HepG2 (cell line): ENCODE data around the gene SLC45A3. TPM values are rescaled to one million over a fixed set of nuclear protein-coding genes. Genes with fewer than 3 reads are reported as not detected.

Experiments used
- ATAC-seq: fragments of 200-7000 bp; cut with Tn5 transposase; 3 replicates; pipeline ENCODE4 v1.9.1; 2020; ENCODE audit warnings: mild to moderate bottlenecking, moderate library complexity
- BruUV-seq: library from RNA; stranded (reverse); fragments of 400-500 nt; replicated peaks from 2 replicates; lab custom pipeline; 2021; lab: Mats Ljungman, UMichigan
- CTCF ChIA-PET: fragments of 300-600 bp; formaldehyde crosslinking; extraction: SDS; loops from one replicate; lab custom pipeline; 2021; ENCODE audit warnings: low total read pairs, inconsistent platforms, low intra/inter-chr PET ratio; lab: Yijun Ruan, JAX
- POLR2A ChIA-PET: fragments of 350-600 bp; sonication (Branson Sonifier 250); formaldehyde crosslinking; loops from one replicate; lab custom pipeline; 2020; ENCODE audit warnings: antibody characterized with exemption, inconsistent platforms; lab: Yijun Ruan, JAX
- DNase-seq: peaks from one replicate; pipeline ENCODE4 v3.0.0-alpha.2; 2015; ENCODE audit warnings: low spot score
- FAIRE-seq: peaks from 3 replicates; lab custom pipeline; 2011; peaks lifted over from hg19 to GRCh38; lab: Jason Lieb, UNC
- H2AFZ ChIP-seq: one replicate; pipeline ENCODE4 v1.6.1; 2011; ENCODE audit warnings: low read length, inconsistent platforms
- H3K27ac ChIP-seq: fragments of 300-600 bp; 3 replicates; pipeline ENCODE4 v1.8.0; 2011; ENCODE audit warnings: mixed run types, mild to moderate bottlenecking, mixed read lengths, low read length, inconsistent platforms; ENCODE audit not compliant: insufficient read depth; ENCODE audit errors: extremely low read length
- H3K27me3 ChIP-seq, 2 experiments: fragments of 200-600 bp in 1 of 2; 2 replicates in 1 of 2; 3 replicates in 1 of 2; pipeline versions ENCODE4 v1.6.0 to v1.8.0; 2011; ENCODE audit warnings: low read length in 2 of 2, mild to moderate bottlenecking in 2 of 2, moderate library complexity in 2 of 2, inconsistent platforms in 1 of 2; ENCODE audit not compliant: insufficient read depth in 2 of 2, control insufficient read depth in 1 of 2
- H3K36me3 ChIP-seq, 2 experiments: fragments of 200-600 bp in 1 of 2; replicated peaks in 1 of 2; 2 replicates in 1 of 2; 3 replicates in 1 of 2; pipeline versions ENCODE4 v1.5.1 to v1.8.0; 2011; ENCODE audit warnings: low read length in 2 of 2, inconsistent platforms in 1 of 2; ENCODE audit not compliant: insufficient read depth in 2 of 2, control insufficient read depth in 1 of 2
- H3K4me1 ChIP-seq: 2 replicates; pipeline ENCODE4 v1.5.1; 2012; ENCODE audit warnings: low read length, inconsistent platforms; ENCODE audit not compliant: insufficient read depth
- H3K4me2 ChIP-seq: 2 replicates; pipeline ENCODE4 v1.6.0; 2011; ENCODE audit warnings: low read depth, low read length, inconsistent platforms
- H3K4me3 ChIP-seq, 3 experiments: fragments of 200-600 bp in 1 of 3; sonication (generic), shearing (Covaris generic) in 1 of 3; replicated peaks in 1 of 3; 2 replicates each; pipeline ENCODE4 v1.5.1; 2011 to 2016; ENCODE audit warnings: low read length in 3 of 3, inconsistent platforms in 2 of 3, low read depth in 2 of 3, mild to moderate bottlenecking in 2 of 3, control low read depth in 1 of 3, mixed read lengths in 1 of 3; ENCODE audit not compliant: insufficient read depth in 1 of 3
- H3K79me2 ChIP-seq: one replicate; pipeline ENCODE4 v1.6.1; 2011; ENCODE audit warnings: low read length, inconsistent platforms; ENCODE audit not compliant: insufficient read depth
- H3K9ac ChIP-seq: 2 replicates; pipeline ENCODE4 v1.6.0; 2011; ENCODE audit warnings: mild to moderate bottlenecking, low read depth, low read length, inconsistent platforms; ENCODE audit not compliant: insufficient read depth
- H3K9me3 ChIP-seq: 2 replicates; pipeline ENCODE4 v1.5.1; 2012; ENCODE audit warnings: mild to moderate bottlenecking, low read length
- H4K20me1 ChIP-seq: 2 replicates; pipeline ENCODE4 v1.6.0; 2011; ENCODE audit warnings: inconsistent platforms, mild to moderate bottlenecking, low read length, moderate library complexity; ENCODE audit not compliant: insufficient read depth
- BCL6 ChIP-seq: IDR thresholded peaks from 2 replicates; pipeline ENCODE4 v1.6.1; 2016; ENCODE audit warnings: missing genetic modification reagents, missing compliant biosample characterization
- EP300 ChIP-seq, 3 experiments: sonication (generic) in 1 of 3; formaldehyde crosslinking in 1 of 3; IDR thresholded peaks; 2 replicates each; pipeline versions ENCODE4 v1.5.1 to v1.6.1; 2011 to 2020; ENCODE audit warnings: low read depth in 2 of 3, low read length in 2 of 3, borderline replicate concordance in 1 of 3, improper control_type of control experiment in 1 of 3, mild to moderate bottlenecking in 1 of 3, missing genetic modification reagents in 1 of 3, moderate library complexity in 1 of 3
- HNRNPLL ChIP-seq: fragments of 200-400 bp; formaldehyde crosslinking; IDR thresholded peaks from 2 replicates; pipeline ENCODE4 v1.6.1; 2017; ENCODE audit warnings: mild to moderate bottlenecking, low read depth, low read length; ENCODE audit not compliant: poor library complexity, severe bottlenecking
- PHF8 ChIP-seq: sonication (generic); formaldehyde crosslinking; IDR thresholded peaks from 2 replicates; pipeline ENCODE4 v1.5.0; 2020; ENCODE audit warnings: missing genetic modification reagents
- ZBTB7A ChIP-seq: sonication (generic); formaldehyde crosslinking; IDR thresholded peaks from 2 replicates; pipeline ENCODE4 v1.8.0; 2022; ENCODE audit warnings: mild to moderate bottlenecking, missing genetic modification reagents
- ZFP90 ChIP-seq: sonication (generic); formaldehyde crosslinking; IDR thresholded peaks from 2 replicates; pipeline ENCODE4 v1.8.0; 2022; ENCODE audit warnings: missing genetic modification reagents, mild to moderate bottlenecking, inconsistent platforms, borderline replicate concordance
- ZNF253 ChIP-seq: sonication (generic); formaldehyde crosslinking; IDR thresholded peaks from 2 replicates; pipeline ENCODE4 v1.8.0; 2022; ENCODE audit warnings: mild to moderate bottlenecking, missing genetic modification reagents, borderline replicate concordance
- ZNF678 ChIP-seq: sonication (generic); formaldehyde crosslinking; IDR thresholded peaks from 2 replicates; pipeline ENCODE4 v1.4.0; 2020; ENCODE audit warnings: mild to moderate bottlenecking, missing genetic modification reagents
- WGBS: methylation state at CpG from one replicate; pipeline ENCODE4 v1.1.6; 2017; ENCODE audit warnings: low lambda C conversion rate; 5-methylcytosine and 5-hydroxymethylcytosine counted together
- in situ Hi-C: cut with HindIII; loops from 2 replicates; pipeline ENCODE4 v1.10.0; 2017; ENCODE audit warnings: low pct_unique_long_range_greater_than_20kb; ENCODE audit not compliant: extremely low pct_ligation_motif_present
- intact Hi-C: fragments of 100-400 bp; cut with micrococcal nuclease; formaldehyde crosslinking; loops from one replicate; pipeline ENCODE4 v1.10.0; 2022; ENCODE audit not compliant: unreplicated experiment
- polyA plus RNA-seq, 8 experiments: library from polyadenylated mRNA; depleted of rRNA in 3 of 8; stranded (reverse) in 7 of 8; unstranded in 1 of 8; fragments of >200 nt; fragmentation: Illumina TruSeq in 4 of 8; extraction: Trizol in 4 of 8; gene quantifications; 2 replicates each; pipeline versions ENCODE4 v1.2.1 to v1.2.3, GENCODE V29; 2011 to 2016; ENCODE audit warnings: low read depth in 4 of 8, missing spikeins in 1 of 8, mixed read lengths in 1 of 8; ENCODE audit not compliant: insufficient read depth in 1 of 8
- total RNA-seq, 5 experiments: library from RNA; depleted of rRNA; stranded (reverse); fragments of >200 nt; fragmentation: Illumina TruSeq; extraction: Trizol; gene quantifications; 2 replicates each; pipeline ENCODE4 v1.2.3, GENCODE V29; 2016; ENCODE audit warnings: low read depth in 1 of 5
- TF ChIP-seq, protein P1 (sequence below): sonication (generic); formaldehyde crosslinking; IDR thresholded peaks from 2 replicates; pipeline ENCODE4 v1.4.0; 2020; ENCODE audit warnings: missing genetic modification reagents
- TF ChIP-seq, protein P2 (sequence below): sonication (generic); formaldehyde crosslinking; IDR thresholded peaks from 2 replicates; pipeline ENCODE4 v1.4.0; 2020; ENCODE audit warnings: low read depth, missing genetic modification reagents

SLC45A3 gene
- total and polyA plus RNA-seq, 2 of the 13 experiments (the other 11 are each of a cell fraction or from before 2014, with no cell fraction given): 3.4 to 4.1 TPM

DNA sequence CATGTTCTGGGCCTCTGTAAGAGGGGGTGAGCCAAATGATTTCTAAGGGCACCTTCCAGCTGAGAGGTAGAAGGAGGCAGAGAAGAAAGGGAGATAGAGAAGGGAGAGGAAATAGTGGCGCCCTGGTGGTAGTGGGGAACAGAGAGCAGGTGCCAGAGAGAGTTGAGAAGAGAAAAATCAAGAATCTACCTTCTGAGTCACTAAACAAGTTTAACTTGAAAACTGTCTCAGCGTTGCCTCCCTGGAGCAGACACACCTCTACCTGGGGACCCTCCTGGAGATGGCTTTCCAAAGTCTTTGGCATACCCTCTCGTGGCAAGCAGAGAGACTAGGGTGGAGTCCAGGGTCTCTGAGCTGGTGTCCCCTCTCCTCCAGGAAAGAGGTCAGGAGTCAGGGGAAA, 1.1 kb upstream of the SLC45A3 start:
- H3K4me3 ChIP-seq: peak overlapping the region in 1 of 3 experiments; percentile 12; a peak in 1 of 6 replicates
- DNase-seq (no peak), FAIRE-seq (no peak), ATAC-seq (no peak)
- in situ Hi-C loops: no loop called here
- no peaks in the 10 kb centered on the region for H3K79me2 ChIP-seq
- H2AFZ ChIP-seq: no peak overlapping the region
- TF ChIP-seq ZBTB7A (0 out of 2 replicates have a peak, but pooled peaks have one; percentile 26), PHF8 (no peak)
- no TSS peak for BruUV-seq
- intact Hi-C loops: no loop called here
- no peak overlapping the region for H3K27ac ChIP-seq
- H3K36me3 ChIP-seq: no peaks in the 10 kb centered on the region
- ChIA-PET CTCF (no interaction called here), POLR2A (interaction anchor here (2.2 kb wide), 1 partner anchor 68 kb away, joined by 6 read pairs; the partner anchor contains the start of gene NUCKS1)
- H3K9ac ChIP-seq: no peak overlapping the region
- peak overlapping the region; percentile 89; the same call in 1 of the 2 replicates for H3K4me2 ChIP-seq
- H4K20me1 ChIP-seq: no peaks in the 10 kb centered on the region
- H3K27me3 ChIP-seq: peaks cover 0 to 2% of the 10 kb centered on the region in 2 experiments; a peak in 2 of 5 replicates
- no peaks in the 10 kb centered on the region for H3K9me3 ChIP-seq
- H3K4me1 ChIP-seq: peaks cover 49% of the 10 kb centered on the region
- 14% methylated on average over 3 of the region's 3 CpGs for WGBS

DNA sequence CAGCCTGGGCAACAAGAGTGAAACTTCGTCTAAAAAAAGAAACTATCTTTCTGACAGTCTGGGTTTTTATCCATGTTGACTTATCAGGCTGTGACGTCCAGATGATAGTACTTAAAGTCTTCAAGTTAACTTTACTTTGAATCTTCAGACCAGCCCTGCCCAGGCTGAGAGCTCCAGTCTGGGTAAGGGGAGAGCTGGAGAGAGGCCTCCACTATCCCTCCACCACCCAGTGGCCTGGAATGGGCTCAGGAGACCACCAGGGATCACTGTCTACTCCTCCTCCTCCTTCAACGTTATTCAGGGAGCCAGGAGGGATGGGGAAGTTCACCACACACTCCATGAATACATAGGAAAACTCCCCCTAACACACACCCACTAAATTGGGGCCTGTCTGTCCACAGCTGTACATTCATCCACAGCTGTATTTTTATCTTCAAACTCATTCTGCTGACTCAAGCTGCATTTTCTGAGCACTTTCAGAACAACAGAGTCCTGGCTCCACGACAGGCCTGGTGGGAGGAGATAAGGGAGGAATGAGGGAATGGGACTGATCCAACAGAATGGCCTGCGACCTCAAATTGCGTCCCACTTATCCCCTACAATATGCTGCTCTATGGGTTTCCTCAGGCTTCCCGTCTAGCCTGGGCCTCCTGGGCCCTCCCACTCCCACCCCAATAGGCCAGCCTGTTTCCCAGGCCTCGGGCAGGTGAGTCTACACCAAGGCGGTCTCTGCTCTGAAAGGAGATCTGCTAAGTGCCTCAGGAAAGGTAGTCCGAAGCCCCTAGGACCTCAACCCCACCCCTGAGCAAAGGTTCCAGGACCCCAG, 1.8 kb downstream of the SLC45A3 start:
- Histone ChIP-seq H4K20me1 (no peaks in the 10 kb centered on the region), H3K9ac (peak overlapping the region; percentile 56; the same call in 1 of the 2 replicates), H3K36me3 (no peaks in the 10 kb centered on the region; a peak in 1 of 5 replicates), H3K4me3 (peak overlapping the region; percentile 62 to 79 (median 74)), H3K4me1 (peaks cover 71% of the 10 kb centered on the region), H3K4me2 (peak overlapping the region; percentile 96), H3K9me3 (no peaks in the 10 kb centered on the region), H2AFZ (no peak overlapping the region), H3K27ac (no peak overlapping the region), H3K27me3 (peaks cover 0 to 2% of the 10 kb centered on the region in 2 experiments; a peak in 2 of 5 replicates), H3K79me2 (no peaks in the 10 kb centered on the region)
- FAIRE-seq (no peak), DNase-seq (no peak), ATAC-seq (peak; percentile 19)
- BruUV-seq: no TSS peak
- POLR2A ChIA-PET: interaction anchor here (0.7 to 4.0 kb wide), 3 partner anchors 9 to 71 kb away, joined by 3 to 16 read pairs (median 3); no protein-coding TSS in a partner anchor
- 18% methylated on average over 9 of the region's 10 CpGs for WGBS
- CTCF ChIA-PET: no interaction called here
- in situ Hi-C loops: no loop called here
- intact Hi-C loops: no loop called here
- TF ChIP-seq ZNF253: no peak
- 0 out of 2 replicates have a peak, but pooled peaks have one; percentile 32 for TF ChIP-seq ZNF678 (CRISPR knock-in tag)
- TF ChIP-seq HNRNPLL: no peak
- TF ChIP-seq ZFP90 (CRISPR knock-in tag): 0 out of 2 replicates have a peak, but pooled peaks have one; percentile 28
- TF ChIP-seq, protein P1, sequence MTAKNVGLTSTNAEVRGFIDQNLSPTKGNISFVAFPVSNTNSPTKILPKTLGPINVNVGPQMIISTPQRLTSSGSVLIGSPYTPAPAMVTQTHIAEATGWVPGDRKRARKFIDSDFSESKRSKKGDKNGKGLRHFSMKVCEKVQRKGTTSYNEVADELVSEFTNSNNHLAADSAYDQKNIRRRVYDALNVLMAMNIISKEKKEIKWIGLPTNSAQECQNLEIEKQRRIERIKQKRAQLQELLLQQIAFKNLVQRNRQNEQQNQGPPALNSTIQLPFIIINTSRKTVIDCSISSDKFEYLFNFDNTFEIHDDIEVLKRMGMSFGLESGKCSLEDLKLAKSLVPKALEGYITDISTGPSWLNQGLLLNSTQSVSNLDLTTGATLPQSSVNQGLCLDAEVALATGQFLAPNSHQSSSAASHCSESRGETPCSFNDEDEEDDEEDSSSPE (CRISPR knock-in tag): no peak
- TF ChIP-seq, protein P2, sequence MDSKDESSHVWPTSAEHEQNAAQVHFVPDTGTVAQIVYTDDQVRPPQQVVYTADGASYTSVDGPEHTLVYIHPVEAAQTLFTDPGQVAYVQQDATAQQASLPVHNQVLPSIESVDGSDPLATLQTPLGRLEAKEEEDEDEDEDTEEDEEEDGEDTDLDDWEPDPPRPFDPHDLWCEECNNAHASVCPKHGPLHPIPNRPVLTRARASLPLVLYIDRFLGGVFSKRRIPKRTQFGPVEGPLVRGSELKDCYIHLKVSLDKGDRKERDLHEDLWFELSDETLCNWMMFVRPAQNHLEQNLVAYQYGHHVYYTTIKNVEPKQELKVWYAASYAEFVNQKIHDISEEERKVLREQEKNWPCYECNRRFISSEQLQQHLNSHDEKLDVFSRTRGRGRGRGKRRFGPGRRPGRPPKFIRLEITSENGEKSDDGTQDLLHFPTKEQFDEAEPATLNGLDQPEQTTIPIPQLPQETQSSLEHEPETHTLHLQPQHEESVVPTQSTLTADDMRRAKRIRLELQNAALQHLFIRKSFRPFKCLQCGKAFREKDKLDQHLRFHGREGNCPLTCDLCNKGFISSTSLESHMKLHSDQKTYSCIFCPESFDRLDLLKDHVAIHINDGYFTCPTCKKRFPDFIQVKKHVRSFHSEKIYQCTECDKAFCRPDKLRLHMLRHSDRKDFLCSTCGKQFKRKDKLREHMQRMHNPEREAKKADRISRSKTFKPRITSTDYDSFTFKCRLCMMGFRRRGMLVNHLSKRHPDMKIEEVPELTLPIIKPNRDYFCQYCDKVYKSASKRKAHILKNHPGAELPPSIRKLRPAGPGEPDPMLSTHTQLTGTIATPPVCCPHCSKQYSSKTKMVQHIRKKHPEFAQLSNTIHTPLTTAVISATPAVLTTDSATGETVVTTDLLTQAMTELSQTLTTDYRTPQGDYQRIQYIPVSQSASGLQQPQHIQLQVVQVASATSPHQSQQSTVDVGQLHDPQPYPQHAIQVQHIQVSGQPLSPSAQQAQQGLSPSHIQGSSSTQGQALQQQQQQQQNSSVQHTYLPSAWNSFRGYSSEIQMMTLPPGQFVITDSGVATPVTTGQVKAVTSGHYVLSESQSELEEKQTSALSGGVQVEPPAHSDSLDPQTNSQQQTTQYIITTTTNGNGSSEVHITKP (CRISPR knock-in tag): no peak
- no peak for TF ChIP-seq EP300 (IDR thresholded peaks at IDR 0.05; ENCODE audit: low read depth in 2 of 2, low read length in 2 of 2)
- no peak for TF ChIP-seq EP300 (CRISPR knock-in tag; IDR thresholded peaks at IDR 0.05; ENCODE audit: borderline replicate concordance)
- no peak for TF ChIP-seq BCL6 (CRISPR knock-in tag)
